PC-9 (cell line): ENCODE data around the gene COL4A2.

Experiments
- EZH2 ChIP-seq: fragments of 200-600 bp; sonication (generic); IDR thresholded peaks from 2 replicates; pipeline ENCODE4 v1.8.0; 2017; ENCODE audit warnings: antibody characterized with exemption, low read depth
- TF ChIP-seq, protein P1 (sequence below): fragments of 200-600 bp; sonication (generic); conservative IDR thresholded peaks from 2 replicates; pipeline ENCODE4 v1.6.1; 2017; ENCODE audit warnings: mixed run types, antibody characterized with exemption, mild to moderate bottlenecking, moderate library complexity

DNA sequence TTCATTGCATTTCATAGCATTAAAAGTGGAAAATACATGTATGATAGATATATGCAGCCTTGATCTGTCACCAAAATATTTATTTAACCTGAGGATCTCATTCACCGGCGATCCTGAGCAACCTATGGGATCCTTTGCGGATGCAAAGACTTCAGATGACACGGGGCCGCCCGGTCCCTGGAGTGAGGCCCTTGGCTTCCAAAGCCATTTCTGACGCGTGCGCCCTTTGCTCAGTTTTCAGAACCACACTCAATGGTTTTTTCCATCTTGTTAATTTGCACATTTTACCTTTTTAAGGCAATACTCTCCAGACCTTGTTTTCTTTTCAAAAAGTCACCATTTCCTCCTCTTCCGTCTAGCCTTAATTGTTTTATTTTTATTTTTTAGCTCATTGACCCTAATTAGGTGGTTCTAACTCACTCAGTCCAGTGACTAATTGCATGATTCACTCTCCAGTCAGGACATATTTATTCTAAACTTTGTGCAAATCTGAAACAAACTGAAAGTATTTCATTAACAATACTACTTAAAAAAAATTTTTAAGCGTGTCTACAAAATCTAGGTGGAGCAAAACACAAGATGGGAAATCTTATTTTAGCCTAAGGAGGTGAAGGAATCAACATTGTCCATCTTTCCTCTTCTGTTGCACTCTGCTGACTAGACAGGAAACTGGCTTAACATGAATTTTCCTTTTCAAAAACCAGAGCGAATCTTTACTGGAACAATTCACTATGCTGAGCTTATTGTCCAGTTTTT lies 48.0 kb upstream of the COL4A2 start:
- no peak for TF ChIP-seq EZH2
- TF ChIP-seq, protein P1, sequence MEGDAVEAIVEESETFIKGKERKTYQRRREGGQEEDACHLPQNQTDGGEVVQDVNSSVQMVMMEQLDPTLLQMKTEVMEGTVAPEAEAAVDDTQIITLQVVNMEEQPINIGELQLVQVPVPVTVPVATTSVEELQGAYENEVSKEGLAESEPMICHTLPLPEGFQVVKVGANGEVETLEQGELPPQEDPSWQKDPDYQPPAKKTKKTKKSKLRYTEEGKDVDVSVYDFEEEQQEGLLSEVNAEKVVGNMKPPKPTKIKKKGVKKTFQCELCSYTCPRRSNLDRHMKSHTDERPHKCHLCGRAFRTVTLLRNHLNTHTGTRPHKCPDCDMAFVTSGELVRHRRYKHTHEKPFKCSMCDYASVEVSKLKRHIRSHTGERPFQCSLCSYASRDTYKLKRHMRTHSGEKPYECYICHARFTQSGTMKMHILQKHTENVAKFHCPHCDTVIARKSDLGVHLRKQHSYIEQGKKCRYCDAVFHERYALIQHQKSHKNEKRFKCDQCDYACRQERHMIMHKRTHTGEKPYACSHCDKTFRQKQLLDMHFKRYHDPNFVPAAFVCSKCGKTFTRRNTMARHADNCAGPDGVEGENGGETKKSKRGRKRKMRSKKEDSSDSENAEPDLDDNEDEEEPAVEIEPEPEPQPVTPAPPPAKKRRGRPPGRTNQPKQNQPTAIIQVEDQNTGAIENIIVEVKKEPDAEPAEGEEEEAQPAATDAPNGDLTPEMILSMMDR = no peak
